Measurements from ENCODE around the gene INPP5D.

DNA sequence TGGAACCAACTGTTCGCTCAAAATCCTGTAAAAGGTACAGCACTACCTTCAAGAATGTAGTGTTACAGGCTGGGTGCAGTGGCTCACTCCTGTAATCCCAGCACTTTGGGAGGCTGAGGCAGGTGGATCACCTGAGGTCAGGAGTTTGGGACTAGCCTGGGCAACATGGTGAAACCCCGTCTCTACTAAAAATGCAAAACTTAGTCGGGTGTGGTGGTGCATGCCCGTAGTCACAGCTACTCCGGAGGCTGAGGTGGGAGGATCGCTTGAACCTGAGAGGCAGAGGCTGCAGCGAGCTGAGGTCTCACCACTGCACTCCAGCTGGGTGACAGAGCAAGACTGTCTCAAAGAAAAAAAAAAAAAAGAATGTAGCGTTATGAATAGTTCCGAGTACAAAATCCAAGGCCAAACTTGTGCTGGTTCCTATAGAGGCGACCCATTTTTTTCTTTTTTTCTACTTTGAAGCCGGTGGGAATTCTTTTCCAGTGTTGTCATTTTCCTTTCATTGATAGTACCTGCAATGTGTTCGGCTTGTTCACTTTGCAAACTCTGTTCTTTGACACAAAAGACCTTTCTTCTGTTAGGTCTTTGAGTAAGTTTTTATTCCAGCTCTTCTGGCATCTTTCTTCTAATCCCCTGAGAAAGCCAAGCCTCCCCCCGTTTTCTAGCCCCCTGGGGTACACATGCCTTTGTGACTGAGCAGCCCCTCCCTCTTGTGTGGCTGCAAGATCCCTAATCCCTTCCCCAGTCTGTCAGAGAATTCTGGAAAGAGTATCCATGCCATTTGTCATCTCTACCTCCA is 25.1 kb downstream of the INPP5D start:
- TF ChIP-seq, protein P1, sequence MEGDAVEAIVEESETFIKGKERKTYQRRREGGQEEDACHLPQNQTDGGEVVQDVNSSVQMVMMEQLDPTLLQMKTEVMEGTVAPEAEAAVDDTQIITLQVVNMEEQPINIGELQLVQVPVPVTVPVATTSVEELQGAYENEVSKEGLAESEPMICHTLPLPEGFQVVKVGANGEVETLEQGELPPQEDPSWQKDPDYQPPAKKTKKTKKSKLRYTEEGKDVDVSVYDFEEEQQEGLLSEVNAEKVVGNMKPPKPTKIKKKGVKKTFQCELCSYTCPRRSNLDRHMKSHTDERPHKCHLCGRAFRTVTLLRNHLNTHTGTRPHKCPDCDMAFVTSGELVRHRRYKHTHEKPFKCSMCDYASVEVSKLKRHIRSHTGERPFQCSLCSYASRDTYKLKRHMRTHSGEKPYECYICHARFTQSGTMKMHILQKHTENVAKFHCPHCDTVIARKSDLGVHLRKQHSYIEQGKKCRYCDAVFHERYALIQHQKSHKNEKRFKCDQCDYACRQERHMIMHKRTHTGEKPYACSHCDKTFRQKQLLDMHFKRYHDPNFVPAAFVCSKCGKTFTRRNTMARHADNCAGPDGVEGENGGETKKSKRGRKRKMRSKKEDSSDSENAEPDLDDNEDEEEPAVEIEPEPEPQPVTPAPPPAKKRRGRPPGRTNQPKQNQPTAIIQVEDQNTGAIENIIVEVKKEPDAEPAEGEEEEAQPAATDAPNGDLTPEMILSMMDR (conservative IDR thresholded peaks at IDR 0.05 in 1 of 2, IDR thresholded peaks at IDR 0.05 in 1 of 2; ENCODE audit: low read depth in 1 of 2, low read length in 2 of 2) = no peak
- TF ChIP-seq EZH2 (IDR thresholded peaks at IDR 0.05; ENCODE audit: low read length, missing control alignments) = no peak

Measured in fibroblast of lung (primary cell).